Left lung (tissue), 10 donors: Measurements from ENCODE around the gene FHL5. TPM values are rescaled to one million over a fixed set of nuclear protein-coding genes. Genes with fewer than 3 reads are reported as not detected.

Experiments used
- ATAC-seq: fragments of 200-7000 bp; cut with Tn5 transposase; one replicate; pipeline ENCODE4 v1.9.1; 2020; ENCODE audit warnings: moderate library complexity
- DNase-seq, 4 donors: peaks; one replicate each; pipeline ENCODE4 v3.0.0-alpha.2; 2013 to 2020
- H3K27ac ChIP-seq, 2 donors: fragments of 200-600 bp; sonication (generic) in 1 of 2; one replicate each; pipeline versions ENCODE4 v1.5.0 to v1.8.0; 2020 to 2021
- H3K27me3 ChIP-seq, 2 donors: fragments of 200-600 bp; sonication (generic) in 1 of 2; one replicate each; pipeline versions ENCODE4 v1.5.0 to v1.8.0; 2020 to 2021
- H3K36me3 ChIP-seq, 2 donors: fragments of 200-600 bp; sonication (generic) in 1 of 2; one replicate each; pipeline versions ENCODE4 v1.5.0 to v1.8.0; 2020 to 2021
- H3K4me1 ChIP-seq, 2 donors: fragments of 200-600 bp; one replicate each; pipeline ENCODE4 v1.8.0; 2021
- H3K4me3 ChIP-seq, 2 donors: fragments of 200-600 bp; sonication (generic) in 1 of 2; one replicate each; pipeline versions ENCODE4 v1.5.0 to v1.8.0; 2020 to 2021; ENCODE audit warnings: mild to moderate bottlenecking in 1 of 2
- H3K9me3 ChIP-seq, 2 donors: fragments of 200-600 bp; sonication (generic) in 1 of 2; one replicate each; pipeline versions ENCODE4 v1.5.0 to v1.8.0; 2020 to 2021
- intact Hi-C, 2 donors: fragments of 100-400 bp; cut with DNase I; formaldehyde crosslinking; loops; one replicate each; pipeline versions ENCODE4 v1.11.2 to v1.14.2; 2022
- polyA plus RNA-seq, 6 donors: library from polyadenylated mRNA; unstranded; fragments of 120-200 nt; gene quantifications; one replicate each; pipeline ENCODE4 v1.2.1, GENCODE V29; 2013; ENCODE audit not compliant: insufficient read length in 6 of 6
- total RNA-seq, 2 donors: library from RNA; stranded (reverse); fragmentation: NEBNext Ultra II Directional; extraction: Animal tissue kit (Norgen Biotek cat#: 25700); gene quantifications; one replicate each; pipeline ENCODE4 v1.2.1, GENCODE V29; 2021
- TF ChIP-seq, protein P1 (sequence below), 2 donors: fragments of 200-600 bp; sonication (generic) in 1 of 2; IDR thresholded peaks; one replicate each; pipeline versions ENCODE4 v1.5.0 to v1.8.0; 2021; ENCODE audit warnings: antibody characterized with exemption in 2 of 2
- donor health status: DM: no; HTN: yes; CAD: no.
- donor health status: DM: no; HTN: no; CAD: no.

Gene FHL5
- total and polyA plus RNA-seq, 8 donors, result 2.4 to 15.1 (median 3.8) TPM

GRCh38 chr6:96656567-96656966 lies 93.6 kb downstream of the FHL5 start:
- no peak overlapping the region for H3K27ac ChIP-seq
- H3K27me3 ChIP-seq, result no peaks in the 10 kb centered on the region
- ATAC-seq, result no peak
- H3K9me3 ChIP-seq, result no peaks in the 10 kb centered on the region
- no peaks in the 10 kb centered on the region for H3K4me1 ChIP-seq
- no peak overlapping the region for H3K4me3 ChIP-seq
- DNase-seq, result no peak
- H3K36me3 ChIP-seq, result no peaks in the 10 kb centered on the region
- TF ChIP-seq, protein P1, sequence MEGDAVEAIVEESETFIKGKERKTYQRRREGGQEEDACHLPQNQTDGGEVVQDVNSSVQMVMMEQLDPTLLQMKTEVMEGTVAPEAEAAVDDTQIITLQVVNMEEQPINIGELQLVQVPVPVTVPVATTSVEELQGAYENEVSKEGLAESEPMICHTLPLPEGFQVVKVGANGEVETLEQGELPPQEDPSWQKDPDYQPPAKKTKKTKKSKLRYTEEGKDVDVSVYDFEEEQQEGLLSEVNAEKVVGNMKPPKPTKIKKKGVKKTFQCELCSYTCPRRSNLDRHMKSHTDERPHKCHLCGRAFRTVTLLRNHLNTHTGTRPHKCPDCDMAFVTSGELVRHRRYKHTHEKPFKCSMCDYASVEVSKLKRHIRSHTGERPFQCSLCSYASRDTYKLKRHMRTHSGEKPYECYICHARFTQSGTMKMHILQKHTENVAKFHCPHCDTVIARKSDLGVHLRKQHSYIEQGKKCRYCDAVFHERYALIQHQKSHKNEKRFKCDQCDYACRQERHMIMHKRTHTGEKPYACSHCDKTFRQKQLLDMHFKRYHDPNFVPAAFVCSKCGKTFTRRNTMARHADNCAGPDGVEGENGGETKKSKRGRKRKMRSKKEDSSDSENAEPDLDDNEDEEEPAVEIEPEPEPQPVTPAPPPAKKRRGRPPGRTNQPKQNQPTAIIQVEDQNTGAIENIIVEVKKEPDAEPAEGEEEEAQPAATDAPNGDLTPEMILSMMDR (IDR thresholded peaks at IDR 0.05), result no peak
- intact Hi-C loops, result no loop called here

DNA sequence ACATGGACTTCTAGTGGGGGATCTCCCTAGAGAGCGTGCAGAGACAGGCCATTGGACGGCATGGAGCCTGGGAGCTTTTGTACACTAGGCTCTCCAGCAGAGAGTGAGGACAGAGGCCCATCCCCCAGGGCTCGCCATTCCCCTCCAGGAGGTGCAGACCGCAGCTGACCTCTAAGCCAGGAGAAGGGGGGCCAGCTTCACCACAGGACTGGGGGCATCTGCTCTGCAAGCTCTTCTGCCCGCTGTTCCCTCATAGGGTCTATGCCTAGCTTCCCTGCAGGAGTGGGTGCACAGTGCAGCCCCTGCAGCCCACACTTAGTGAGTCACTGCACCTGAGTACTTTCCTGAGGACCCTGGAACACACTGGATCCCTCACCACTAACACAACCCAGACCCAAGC lies 94.4 kb downstream of the FHL5 start:
- ATAC-seq, result no peak
- intact Hi-C loops, result no loop called here
- Histone ChIP-seq H3K36me3 (no peaks in the 10 kb centered on the region), H3K27me3 (no peaks in the 10 kb centered on the region), H3K4me1 (no peaks in the 10 kb centered on the region), H3K9me3 (no peaks in the 10 kb centered on the region), H3K4me3 (no peak overlapping the region), H3K27ac (no peak overlapping the region)
- DNase-seq, result peak in 1 of 4 donors; percentile 39
- TF ChIP-seq, protein P1 (IDR thresholded peaks at IDR 0.05), result no peak

DNA sequence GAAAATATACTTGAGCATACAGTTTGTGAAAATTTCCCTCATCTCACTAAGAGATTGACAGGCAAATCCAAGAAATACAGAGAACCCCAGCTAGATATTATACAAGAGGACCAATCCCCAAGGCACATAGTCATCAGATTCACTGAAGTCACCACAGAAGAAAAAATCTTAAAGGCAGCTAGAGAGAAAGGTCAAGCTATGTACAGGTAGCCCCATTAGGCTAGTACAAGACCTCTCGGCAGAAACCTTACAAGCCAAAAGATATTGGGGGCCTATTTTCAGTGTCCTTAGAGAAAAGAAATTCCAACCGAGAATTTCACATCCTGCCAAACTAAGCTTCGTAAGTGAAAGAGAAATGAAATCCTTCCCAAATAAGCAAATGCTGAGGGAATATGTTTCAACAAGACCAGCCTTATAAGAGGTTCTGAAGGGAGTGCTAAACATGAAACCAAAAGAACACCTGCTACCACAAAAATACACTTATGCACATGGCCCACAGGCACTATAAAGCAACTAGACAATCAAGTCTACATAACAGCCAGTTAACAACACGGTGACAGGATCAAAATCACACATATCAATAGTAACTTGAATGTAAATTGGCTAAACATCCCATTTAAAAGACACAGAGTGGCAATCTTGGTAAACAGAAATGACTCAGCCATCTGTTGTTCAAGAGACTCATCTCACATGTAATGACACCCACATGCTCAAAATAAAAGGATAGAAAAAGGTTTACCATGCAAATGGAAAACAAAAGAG lies 96.3 kb downstream of the FHL5 start:
- H3K27ac ChIP-seq, result no peak overlapping the region
- no peaks in the 10 kb centered on the region for H3K36me3 ChIP-seq
- H3K27me3 ChIP-seq, result no peaks in the 10 kb centered on the region
- no peak overlapping the region for H3K4me3 ChIP-seq
- no peak for ATAC-seq
- TF ChIP-seq, protein P1 (IDR thresholded peaks at IDR 0.05), result no peak
- DNase-seq, result no peak
- H3K4me1 ChIP-seq, result no peaks in the 10 kb centered on the region
- H3K9me3 ChIP-seq, result no peaks in the 10 kb centered on the region
- intact Hi-C loops, result no loop called here

Other genes starting within 250 kb of the FHL5 start
- gene UFL1, start 41.3 kb upstream of the FHL5 start, total RNA-seq, result 10 to 100 TPM; 24.7 to 25.1 TPM
- 10 to 100 TPM; 34.6 to 41.4 (median 38.8) TPM for gene UFL1, start 41.3 kb upstream of the FHL5 start, polyA plus RNA-seq